Nucleus accumbens (tissue), 56 donors: Measurements from ENCODE around the gene VRK1.

Experiments used
- DNase-seq, 56 donors: peaks; one replicate each; lab custom pipeline; 2025; lab: John Stamatoyannopoulos, UW

The VRK1 gene

DNA sequence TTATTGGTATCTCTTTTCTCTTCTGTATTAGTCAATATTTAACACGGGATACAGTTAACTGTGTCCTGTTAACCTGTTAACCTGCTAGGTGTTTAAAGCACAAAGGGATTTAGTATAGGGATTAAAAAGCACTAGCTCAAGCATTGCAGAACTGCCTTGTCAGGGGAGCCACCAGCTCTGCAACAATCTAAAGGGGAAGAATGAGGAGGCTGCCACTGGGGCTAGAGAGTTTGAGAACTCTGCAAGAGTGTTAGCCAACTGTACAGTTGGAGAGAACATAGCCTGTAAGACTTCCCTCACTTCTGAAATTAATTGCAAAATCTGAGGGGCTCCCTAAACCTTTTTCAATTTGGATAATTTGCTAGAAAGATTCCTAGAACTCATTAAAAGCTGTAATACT is 6.5 kb upstream of the VRK1 start:
- no peak for DNase-seq

DNA sequence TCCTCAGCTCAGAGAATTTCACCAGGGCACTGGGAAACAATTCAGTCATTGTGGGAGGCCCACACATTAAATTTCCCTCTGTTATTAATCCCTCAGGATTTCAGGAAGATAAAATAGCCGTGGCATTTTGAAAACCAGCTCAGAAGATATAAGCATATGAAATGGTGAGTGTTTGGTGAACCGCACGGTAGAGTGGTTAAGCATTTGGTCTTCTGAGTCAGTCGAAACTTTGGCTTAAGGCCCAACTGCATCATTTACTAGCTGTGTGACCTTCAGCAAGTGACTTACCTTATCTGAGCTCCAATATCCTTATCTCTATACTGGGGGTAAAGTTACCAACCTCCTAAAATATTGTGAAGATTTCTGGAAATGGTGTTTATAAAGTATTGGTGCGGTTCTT is 5.2 kb upstream of the VRK1 start:
- DNase-seq: no peak

DNA sequence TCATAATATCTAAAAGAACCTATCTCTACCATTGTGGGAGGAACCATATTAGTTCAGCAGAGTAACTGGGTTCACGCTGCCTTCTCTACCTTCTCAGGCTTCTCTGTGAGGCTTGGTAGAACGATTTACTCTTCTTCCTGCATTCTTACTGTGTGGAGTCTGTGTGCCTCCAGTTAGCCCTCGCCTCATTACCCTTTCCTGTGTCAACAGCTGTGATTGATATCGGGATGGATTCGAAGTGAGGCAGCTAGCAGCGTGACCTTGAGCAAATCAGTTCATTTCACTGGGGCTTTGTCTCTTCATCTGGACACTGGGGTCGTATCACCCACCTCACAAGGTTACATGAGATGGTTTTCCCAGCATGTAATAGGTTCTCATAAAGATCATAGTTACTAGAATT is 4.6 kb upstream of the VRK1 start:
- no peak for DNase-seq

DNA sequence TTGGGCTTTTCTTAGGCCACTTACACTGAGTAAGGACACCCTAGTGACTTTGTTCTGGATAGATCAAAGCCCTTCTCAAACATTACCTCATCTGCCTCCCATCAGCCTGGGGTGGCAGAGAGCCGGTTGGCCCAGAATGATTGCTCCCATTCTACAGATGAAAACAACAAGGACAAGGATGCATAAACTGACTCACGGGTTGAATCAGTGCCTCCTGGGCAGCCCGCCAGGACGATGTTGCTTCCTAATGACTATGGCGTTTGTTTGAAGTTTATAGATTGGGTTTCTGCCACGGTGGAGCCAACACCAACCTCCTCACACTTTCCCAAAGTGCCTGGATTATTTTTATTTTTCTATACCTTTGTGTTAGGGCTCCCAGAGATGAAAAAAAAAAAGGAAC is 3.6 kb upstream of the VRK1 start:
- no peak for DNase-seq

GRCh38 chr14:96795109-96795828 is 1.9 kb upstream of the VRK1 start:
- DNase-seq: peak in 1 of 56 donors; percentile 4

- peak in 20 of 56 donors; percentile 5 to 67 (median 30) for DNase-seq
Observed at GRCh38 chr14:96797582-96798349, 584 bp downstream of the VRK1 start.

GRCh38 chr14:96798956-96799355 is 1.8 kb downstream of the VRK1 start:
- DNase-seq: no peak

DNA sequence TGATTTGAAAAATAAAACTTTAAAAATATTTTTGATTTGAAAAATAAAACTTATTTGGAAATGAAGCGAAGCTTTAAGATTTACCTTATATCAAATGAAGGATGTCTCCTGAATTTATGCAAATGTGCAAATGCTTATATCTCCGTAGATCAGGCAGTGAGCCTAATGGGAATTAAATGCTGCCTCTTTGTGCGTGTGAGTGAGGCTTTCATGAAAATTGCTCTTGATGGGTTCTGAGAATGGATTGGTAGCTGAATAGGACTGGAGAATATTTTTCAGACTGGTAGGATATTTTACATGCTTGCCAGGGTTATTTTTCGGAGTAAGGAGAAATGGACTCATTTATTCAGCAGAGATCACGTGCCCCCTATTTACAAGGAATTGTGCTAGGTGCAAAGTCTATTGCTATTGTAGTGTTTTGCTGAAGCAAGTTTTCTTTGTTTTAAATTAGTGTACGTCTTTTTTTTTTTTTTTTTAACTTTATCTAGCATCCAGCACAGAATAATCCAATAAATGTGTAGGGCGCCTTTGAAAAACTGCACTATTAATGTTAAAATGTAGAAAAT is 2.4 kb downstream of the VRK1 start:
- no peak for DNase-seq

DNA sequence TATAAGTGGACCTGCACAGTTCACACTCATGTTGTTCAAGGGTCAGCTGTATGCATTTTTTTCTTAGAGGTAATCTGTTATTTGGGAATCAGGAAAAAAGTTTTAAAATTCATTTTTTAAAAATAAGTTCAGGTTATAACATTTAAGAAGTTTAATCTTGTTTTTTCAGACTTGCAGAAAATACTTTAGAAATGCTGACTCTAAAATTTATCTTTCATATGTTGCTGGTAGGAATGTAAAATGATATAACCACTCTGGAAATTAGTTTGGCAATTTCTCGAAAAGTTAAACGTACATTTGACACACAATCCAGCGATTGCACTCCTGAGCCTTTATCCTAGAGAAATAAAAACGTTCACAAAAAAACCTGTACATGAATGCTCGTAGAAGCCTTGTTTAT is 4.7 kb downstream of the VRK1 start:
- no peak for DNase-seq

- DNase-seq: no peak
Observed at GRCh38 chr14:96802963-96803362, 5.8 kb downstream of the VRK1 start.

DNA sequence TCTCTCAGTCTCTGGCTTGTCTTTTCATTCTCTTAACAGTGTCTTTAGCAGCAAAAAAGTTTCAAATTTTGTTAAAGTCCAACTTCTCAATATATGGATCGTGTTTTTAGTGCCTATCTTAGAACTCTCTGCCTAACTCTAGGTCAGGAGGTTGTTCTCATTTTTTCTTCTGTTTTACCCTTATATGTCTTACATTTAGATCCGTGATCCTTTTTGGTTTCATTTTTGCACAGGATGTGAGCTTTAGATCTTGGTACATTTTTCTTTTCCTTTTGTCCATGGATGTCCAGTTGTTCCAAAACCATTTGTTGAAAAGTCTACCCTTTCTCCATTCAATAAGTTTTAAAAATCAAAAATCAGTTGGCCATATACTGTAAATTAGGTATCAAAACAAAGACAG is 6.8 kb downstream of the VRK1 start:
- DNase-seq: no peak

DNA sequence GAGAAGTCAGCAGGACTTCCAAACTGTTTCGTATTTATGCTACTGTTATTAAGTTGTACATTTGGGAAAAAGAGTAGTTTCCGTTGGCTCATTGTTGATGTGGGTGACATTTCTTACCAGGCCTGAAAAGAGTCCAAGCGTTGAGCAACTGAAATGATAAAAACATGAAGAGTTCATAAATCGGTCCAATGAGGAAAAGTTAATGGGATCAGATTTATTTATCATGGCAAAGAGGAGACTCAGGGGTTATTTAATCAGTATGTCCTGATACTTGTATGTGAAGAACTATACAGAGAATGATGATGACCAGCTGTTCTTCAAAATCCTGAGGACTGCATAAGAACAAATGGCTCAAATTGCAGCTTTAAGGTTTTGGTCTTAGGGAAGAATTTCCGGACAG is 7.7 kb downstream of the VRK1 start:
- DNase-seq: no peak

GRCh38 chr14:96805956-96806355 is 8.8 kb downstream of the VRK1 start:
- no peak for DNase-seq

GRCh38 chr14:96806836-96807235 is 9.7 kb downstream of the VRK1 start:
- no peak for DNase-seq

DNA sequence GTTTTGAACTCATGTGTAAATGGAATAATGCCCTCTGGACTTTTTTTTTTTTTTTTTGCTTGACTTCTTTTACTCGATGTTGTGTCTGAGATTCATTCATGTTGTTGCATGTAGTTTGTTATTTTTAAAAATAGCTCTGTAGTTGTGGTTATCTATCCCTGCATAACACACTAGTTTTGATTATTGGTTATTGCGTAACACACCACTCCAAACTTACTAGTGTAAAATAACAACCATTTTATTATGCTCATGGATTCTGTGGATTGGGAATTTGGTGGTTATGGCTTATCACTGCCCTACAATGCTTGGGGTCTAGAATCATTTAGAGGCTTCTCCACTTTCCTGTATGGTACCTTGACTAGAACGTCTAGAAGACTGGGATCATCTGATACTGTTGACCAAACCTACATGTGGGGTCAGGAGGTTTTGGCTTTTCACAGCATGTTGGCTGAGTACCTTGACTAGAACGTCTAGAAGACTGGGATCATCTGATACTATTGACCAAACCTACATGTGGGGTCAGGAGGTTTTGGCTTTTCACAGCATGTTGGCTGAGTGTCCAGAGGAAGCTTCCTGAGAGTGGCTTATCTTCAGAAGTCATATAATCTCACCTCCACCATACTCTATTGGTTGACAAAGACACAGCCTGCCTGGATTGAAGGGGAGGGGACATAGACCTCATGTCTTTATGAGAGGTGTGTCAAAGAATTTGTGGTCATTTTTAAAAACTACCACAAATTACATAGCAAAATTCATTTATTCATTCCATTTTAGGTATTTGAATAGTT is 11.6 kb downstream of the VRK1 start:
- DNase-seq: no peak

DNA sequence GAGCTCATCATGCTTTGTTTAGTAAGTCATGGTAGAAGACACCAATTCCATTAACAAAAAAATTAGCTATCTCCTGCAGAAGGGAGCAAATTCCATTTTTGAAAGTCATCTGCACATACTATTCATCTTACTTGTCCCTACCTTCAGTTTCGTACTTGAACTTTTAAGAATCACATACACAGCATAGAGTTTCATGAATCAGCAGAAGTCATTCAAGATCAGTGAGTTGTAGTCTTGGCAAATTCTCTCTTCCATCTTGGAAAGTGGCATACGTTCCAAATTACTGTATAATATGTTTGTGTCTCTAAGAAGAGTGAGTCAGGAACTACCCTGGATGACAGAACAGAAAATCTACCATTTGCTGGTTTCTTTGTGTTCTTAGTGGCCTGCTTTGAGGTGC is 14.1 kb downstream of the VRK1 start:
- DNase-seq: no peak

DNA sequence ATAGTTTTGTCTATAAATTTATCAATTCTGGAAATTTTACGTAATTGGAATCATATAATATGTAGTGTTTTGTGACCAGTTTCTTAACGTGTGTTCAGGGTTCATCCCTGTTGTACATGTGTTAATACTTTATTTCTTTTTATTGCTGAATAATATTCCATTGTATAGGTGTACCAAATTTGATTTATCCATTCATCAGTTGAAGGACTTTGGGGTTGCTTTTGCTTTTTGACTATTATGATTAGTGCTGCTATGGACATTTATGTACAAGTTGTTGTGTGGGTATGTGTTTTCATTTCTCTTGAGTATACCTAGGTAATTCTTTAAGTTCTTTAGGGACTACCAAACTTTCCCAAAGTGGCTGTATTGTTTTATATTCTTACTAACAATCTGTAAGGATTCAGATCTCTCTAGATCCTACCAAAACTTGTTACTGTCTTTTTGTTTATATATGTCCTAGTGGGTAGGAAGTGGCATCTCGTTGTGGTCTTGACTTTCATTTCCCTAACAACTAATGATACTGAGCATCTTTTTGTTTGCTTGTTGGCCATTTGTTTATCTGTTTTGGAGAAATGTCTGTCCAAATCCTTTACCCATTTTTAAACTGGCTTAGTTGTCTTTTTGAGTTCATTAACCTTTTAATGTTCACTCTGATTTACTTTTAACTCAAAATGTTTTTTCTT is 14.9 kb downstream of the VRK1 start:
- no peak for DNase-seq

DNA sequence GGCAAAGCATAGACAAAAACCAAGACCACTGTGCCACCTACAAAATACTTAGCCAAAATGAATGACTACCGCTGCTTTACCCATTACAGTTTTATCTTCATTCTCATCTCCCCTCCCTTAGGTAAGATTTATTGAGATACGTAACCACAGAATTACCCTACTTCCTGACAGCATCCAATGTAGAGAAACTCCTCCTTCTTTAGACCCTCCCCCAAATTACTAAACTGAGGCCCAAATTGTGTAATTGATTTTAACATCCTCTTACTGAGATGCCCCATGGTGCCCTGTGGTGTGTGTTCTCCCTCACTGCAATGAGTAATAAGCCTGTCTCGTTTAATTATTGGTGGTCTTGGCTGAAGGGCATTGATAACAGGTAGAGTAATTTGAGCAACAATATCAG is 19.1 kb downstream of the VRK1 start:
- DNase-seq: no peak

GRCh38 chr14:96817750-96818666 is 20.8 kb downstream of the VRK1 start:
- no peak for DNase-seq
